Stimulated activated CD4-positive, alpha-beta T cell treated with anti-CD3 and anti-CD28 coated beads, TNF-alpha, amount 100 ng/mL, for 24 hours (primary cell): ENCODE results near the gene RRN3.
"Not testable (repeated sequence)": the region's sequence is repeated elsewhere in the genome, so short reads cannot be mapped to it uniquely, and the experiment has no call there.

ENCODE experiments used
- DNase-seq, 3 experiments: peaks; one replicate each; pipeline ENCODE4 v3.0.0-alpha.2; 2020; ENCODE audit warnings: low read depth in 3 of 3

The RRN3 gene

GRCh38 chr16:15051387-15051951 is 42.6 kb downstream of the RRN3 start:
- no peak for DNase-seq

- DNase-seq, result not testable (repeated sequence)
Observed at GRCh38 chr16:15050440-15050839, 43.6 kb downstream of the RRN3 start.

DNA sequence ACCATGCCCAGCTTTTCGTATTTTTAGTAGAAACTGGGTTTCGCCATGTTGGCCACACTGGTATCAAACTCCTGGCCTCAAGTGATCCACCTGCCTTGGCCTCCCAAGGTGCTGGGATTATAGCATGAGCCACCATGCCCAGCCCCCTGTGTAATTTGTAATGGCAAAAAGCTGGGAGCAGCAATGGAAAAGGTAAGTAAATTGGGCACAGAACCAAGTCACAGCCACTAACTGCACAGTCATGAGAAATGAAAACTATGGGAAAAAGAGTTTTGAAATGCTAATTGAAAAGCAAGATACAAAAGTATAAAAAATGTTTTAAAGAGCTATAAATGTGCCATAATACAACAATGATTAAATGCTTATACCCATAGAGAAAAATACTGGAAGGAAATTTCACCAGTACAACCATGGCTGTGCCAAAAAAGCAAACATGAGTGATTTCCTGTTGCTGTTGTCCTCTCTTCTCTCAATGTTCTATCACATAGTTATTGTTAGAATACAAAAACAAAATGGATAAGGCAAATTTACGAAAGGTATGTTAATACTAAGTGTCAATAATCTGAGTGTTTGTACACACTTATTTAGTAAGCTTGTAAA is 44.4 kb downstream of the RRN3 start:
- no peak for DNase-seq

DNA sequence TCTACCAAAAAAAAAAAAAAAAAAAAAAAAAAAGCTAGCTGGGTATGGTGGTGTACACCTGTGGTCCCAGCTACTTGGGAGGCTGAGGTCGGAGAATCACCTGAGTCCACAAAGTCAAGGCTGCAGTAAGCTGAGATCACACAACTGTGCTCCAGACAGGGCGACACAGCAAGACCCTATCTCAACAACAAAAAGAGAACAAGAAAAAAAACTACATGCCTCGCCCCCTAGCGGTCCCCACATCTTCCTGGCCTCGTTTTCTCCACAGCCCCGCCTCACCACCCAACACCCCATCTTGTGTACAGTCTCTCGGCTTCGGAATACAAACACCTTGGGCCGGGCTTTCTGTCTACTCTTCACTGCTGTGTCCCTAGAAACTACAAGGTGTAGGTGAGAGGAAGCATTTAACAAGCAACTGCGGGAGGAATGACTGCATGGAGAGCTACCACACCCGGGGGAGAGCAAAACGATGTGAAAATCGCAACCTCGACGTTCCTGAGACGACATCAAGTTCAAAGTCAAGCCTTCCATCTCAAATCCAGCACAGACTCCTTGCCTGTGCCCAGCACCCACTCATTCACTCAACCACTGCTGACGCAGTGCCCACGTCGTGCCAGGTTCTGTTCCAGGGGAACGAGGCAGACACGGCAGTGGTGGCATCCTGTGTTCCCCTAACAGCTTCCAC is 47.2 kb downstream of the RRN3 start:
- no peak for DNase-seq

DNA sequence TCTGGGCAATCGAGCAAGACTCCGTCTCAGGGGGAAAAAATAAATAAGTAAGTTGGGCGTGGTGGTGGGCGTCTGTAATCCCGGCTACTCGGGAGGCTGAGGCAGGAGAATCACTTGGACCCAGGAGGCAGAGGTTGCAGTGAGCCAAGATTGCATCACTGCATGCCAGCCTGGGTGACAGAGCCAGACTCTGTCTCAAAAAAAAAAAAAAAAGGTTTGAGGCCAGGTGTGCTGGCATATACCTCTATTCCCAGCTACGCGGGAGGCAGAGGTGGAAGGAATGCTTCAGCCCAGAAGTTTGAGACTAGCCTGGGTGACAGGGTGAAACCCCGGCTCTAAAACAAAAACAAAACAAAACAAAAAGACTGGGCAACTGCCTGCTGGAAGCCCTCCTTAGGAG is 48.8 kb downstream of the RRN3 start:
- not testable (repeated sequence) for DNase-seq

- DNase-seq, result no peak
Observed at GRCh38 chr16:15044286-15044685, 49.8 kb downstream of the RRN3 start.

GRCh38 chr16:15043344-15043743 is 50.7 kb downstream of the RRN3 start:
- no peak for DNase-seq

DNA sequence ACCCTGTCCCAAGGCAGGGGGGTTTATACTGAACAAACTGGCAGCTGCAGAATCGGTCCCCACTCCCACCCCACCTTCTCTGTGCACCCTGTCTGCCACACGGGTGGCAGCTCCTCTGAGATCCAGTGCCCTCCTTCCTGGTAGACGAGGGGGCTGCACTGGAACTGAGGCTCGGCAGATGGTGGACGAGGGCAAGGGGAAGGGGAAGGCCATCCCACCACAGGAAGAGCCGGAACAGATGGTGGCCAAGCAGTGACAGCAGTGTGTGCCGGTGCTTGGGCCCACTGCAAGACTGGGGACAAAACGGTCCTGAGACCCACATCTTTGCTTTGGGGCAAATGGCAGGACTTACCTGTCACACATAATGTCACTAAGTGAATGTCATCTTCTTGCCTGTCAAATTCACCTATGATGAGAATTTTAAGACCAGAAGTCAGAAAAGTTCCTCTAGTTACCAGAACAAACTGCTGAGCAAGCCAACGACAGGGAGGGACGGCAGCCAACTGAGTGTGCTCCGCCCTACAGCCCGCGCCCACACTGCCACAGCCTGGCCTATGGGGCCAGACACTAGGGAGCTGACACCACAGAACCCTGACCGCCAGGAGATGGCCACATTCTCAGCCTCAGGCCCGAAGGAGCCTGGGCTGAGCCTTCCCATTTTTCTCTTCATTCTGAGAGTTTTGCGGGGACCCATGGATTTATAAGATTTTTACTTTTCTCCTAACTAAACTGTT is 52.6 kb downstream of the RRN3 start:
- no peak for DNase-seq

DNA sequence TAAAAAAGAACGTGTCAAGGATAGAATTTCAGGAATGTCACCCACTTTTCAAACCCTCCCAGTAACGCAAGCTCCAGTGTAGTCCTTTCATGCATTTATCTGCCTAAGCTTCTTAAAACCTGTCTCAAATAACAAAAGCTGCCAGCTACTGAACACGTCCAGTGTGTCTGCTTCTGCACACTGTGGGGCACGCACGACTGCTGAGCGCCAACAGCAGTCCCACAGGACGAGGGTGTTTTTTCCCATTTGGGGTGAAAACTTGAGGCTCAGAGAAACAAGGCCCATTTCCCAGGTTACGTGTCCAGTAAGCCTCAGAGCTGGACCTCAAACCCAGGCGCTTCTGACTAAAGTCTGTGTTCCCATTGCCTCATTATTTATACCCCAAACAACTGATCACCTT is 55.4 kb downstream of the RRN3 start:
- no peak for DNase-seq

DNA sequence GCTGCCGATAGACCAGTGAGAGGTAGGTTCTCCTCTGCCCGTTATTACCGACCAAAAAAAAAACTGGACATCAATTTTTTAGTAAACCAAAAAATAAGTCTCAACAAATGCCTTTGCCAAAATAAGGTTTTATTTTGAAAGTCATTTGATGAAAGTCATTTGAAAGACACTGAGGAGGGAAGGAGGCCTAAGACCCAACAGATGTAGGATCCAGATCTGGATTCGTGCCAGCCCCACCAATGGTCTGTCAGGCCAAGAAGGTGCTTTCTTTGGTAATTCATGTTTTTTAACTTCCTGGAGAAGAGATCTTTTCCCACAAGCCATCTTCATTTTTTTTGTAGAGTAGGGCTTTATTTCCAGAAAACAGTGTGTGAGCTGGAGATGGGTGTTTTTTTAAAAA is 56.3 kb downstream of the RRN3 start:
- DNase-seq, result no peak

DNA sequence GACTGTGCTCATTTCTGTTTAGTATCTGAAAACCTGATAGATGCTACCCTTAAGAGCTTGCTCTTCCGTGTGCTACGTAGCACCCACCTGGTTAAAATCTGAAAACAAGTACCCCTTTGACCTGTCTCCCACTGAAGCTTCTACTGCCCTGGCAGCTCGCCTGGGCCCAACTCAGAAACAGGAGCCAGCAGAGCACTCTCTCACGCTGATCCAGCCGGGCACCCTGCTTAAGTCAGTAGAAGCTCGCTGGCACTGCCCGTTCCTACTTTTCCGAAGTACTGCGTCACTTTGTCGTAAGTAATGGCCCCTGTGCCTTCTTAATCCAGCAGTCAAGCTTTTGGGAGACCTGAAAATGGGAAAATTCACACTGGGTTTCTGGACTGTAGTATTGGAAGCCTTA is 57.1 kb downstream of the RRN3 start:
- DNase-seq, result no peak

- DNase-seq, result no peak
Observed at GRCh38 chr16:15035163-15035729, 58.8 kb downstream of the RRN3 start.

- DNase-seq, result no peak
Observed at GRCh38 chr16:15034266-15035162, 59.6 kb downstream of the RRN3 start.

- no peak for DNase-seq
Observed at GRCh38 chr16:15033309-15033707, 60.8 kb downstream of the RRN3 start.

- no peak for DNase-seq
Observed at GRCh38 chr16:15032547-15033308, 61.3 kb downstream of the RRN3 start.

GRCh38 chr16:15031586-15031985 is 62.5 kb downstream of the RRN3 start:
- no peak for DNase-seq

DNA sequence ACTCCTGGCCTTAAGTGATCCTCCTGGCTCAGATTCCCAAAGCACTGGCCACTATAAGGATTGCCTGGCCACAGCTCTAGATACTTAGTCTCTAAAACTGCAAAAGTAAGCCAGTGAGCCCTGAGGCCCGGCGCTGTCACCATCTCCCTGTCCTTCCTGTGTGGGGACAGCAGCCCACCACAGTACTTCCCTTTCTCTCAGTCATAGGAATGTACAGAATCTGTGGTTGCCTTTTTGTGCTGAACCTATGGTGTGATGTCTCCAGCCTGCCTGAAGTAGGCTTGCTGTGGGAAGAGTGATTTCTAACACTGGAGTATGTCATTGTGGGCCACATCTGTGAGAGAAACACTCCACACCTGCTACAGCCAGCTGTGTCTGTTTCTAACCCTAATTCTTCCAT is 62.9 kb downstream of the RRN3 start:
- DNase-seq, result no peak

DNA sequence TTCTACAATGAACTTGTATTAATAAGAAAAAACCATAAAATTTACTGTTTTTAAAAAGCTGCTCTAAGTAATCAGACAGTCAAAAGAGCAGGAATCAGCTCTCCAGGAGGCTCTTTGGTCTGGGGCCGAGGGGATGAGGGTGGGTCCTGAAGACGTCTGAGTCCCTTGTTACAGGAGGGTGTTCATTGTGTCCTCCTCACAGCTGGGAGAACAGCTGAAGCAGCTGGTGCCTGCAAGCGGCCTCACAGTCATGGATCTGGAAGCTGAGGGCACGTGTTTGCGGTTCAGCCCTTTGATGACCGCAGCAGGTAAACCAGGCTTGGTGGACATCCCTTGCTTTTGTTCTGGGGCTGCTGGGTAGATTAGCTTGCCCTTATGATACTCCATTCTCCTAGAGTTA is 64.3 kb downstream of the RRN3 start:
- not testable (repeated sequence) for DNase-seq

DNA sequence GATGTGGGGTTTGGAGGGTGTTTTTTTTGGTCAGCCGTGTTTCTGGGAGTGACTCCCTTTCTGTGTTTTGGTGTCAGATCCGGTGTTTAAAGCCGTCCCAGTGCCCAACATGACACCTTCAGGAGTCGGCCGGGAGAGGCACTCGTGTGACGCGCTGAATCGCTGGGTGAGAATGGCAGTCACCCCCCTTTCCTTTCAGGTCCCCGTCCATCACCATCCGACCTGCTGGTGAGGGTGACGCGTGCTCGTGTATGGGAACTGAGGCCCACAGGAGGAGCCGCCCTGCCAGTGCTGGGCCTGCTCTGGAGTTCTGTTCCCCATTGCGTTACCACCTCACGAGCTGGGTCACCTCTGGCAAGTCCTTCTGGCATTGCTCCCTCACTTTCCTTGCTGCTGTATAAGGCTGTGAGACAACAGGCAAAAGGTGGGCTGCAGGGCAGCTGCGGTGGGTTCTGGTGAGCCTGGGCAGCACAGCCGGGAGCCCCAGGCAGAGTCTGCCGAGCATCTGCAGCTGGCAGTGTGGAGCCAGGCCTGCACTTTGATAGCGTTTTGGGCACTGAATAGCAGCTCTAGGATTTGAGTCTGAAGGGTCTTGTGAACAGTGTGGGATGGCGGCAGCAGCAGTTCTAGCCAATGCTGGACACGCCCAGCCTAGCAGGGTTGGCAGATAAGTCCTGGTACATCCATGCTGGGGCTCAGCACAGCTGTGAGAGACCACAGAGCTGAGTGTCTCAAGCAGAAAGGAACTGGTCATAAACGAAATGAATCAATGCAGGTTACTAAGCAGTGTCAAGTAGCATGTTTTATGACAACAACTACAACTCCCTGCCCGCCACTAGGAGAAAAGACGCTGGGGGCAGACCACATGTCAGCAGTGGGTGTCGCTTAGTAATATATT is 65.0 kb downstream of the RRN3 start:
- DNase-seq, result not testable (repeated sequence)

DNA sequence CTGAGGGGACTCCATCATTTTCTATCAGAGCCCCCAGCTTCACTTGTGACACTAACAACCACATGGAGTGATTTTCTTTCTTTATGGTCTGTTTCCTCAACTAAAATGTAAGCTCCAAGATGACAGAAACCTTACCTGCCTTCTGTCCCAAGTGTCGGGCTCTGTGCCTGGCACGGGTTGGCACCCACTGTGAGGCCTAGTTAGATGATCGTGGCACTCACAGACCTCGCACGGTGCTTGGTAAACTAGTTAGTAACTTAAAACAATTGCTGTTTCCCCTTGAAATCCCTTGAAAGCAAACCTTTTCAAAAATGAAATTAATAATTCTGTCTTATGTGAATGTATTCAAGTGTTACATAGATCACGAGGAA is 65.7 kb downstream of the RRN3 start:
- not testable (repeated sequence) for DNase-seq
